Anterior cingulate cortex (tissue), 58 donors: ENCODE results near the gene STK25.

ENCODE experiments used
- DNase-seq, 58 donors: peaks; one replicate each; lab custom pipeline; 2025; lab: John Stamatoyannopoulos, UW

Gene STK25

GRCh38 chr2:241508240-241509154 is at the start of gene STK25:
STK25 (minus strand) TSS chr2:241508584; CDS start chr2:241508035, 549 bp downstream.
- peak; percentile 87 to 99 (median 97) for DNase-seq

GRCh38 chr2:241556746-241557145 is 48.4 kb upstream of the STK25 start:
- no peak for DNase-seq

GRCh38 chr2:241555711-241556110 is 47.3 kb upstream of the STK25 start:
- DNase-seq, result no peak

GRCh38 chr2:241554610-241555322 is 46.4 kb upstream of the STK25 start:
- no peak for DNase-seq

DNA sequence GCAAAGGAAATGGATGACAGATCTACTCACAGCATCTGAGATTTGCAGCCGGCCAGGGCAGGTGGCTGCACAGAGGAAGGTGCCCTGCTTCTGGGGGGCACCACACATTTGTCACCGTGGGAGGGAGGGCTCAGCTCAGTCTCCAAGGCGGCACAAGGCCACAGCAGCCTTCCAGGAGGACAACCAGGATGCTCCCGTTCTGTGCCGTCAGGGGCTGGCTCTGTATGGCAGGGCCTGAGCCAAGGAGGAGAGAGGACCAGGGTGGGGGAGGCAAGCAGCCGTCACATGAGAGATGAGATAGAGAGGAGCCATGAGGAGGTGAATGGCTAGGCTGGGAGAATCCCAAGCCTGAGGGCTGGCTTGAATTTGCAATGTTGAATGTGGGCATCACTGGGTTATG is 45.6 kb upstream of the STK25 start:
- DNase-seq, result no peak

GRCh38 chr2:241553512-241553830 is 45.1 kb upstream of the STK25 start:
- DNase-seq, result no peak

DNA sequence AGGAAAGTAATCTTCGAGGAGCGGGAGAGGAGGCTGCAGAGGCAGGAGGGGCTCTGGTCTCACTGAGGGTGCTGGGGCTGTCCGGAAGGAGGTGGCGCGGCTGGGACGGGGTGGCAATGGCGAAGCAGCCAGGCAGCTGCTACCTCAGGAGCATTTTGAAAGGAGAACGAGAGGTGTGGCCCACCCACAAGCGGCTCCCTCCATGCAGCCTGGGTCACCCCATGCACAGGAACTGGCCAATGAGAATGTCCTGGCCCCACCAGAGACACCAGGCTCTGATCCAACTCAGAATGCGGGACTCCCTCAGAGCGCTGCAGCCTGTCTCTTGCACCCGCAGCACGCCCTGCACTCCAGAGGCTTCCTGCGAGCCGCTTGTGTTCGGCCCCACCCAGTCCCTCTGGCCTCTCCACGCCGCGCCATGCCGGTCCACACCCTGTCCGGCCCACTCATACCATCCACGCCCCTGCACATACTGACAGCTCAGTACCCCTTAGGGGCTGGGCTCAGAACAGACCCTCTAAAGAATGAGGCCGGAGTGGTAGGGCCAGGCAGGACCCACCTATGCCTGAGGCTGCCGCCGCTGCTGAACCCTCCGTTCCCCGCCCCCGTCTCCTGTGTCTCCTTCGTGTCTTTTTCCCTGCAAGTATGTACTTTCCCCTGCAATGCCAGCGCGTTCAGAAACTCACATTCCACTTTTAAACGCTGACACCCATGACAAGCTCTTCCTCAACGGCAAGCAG is 43.8 kb upstream of the STK25 start:
- DNase-seq, result no peak

DNA sequence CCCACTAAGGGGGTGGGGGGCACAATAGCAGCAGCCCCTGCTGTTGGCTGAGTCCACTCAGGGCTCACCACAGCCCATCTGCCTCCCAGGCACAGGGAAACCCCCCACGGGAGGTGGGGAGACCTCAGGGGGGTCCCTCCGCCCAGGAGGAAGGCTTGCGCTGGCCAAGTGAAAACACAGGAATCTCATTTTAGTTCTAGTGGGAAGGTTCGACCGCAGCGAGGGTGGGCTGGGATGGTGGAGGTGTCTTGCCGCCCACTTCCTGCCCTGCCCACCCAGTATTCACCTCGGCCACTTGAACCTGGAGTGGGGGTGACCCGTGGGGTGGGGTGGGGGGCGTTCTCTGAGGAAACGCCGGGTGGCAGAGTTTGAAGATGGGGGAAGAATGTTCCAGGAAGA is 43.2 kb upstream of the STK25 start:
- DNase-seq, result no peak

- no peak for DNase-seq
Observed at GRCh38 chr2:241550616-241551580, 42.5 kb upstream of the STK25 start.

GRCh38 chr2:241548451-241548835 is 40.1 kb upstream of the STK25 start:
- no peak for DNase-seq

DNA sequence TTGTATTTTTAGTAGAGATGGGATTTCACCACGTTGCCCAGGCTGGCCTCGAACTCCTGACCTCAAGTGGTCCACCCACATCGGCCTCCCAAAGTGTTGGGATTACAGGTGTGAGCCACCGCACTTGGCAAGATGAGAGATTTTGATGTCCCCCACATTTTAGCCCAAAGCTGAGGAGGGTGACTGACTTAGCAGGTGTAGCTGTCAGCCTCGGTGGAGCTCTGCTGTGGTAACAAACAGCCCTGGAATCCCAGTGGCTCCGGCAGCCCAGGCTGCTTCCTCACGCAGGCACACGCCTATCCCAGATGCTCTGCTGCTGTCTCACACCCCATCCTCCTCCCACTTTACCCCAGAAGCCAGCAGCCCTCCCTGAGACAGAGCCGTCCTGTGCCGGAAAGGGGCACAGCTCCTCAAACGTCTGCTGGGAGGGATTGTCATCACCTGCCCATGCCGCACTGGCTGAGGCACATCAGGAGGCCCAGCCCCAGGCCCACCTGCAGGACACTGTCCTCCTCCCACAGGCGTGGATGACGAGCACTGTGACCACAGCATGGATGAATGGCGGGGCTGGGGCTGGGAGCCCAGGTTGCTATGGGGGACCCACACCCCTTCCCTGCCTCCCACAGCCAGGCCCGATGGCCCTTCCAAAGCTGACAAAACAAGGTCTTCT is 39.5 kb upstream of the STK25 start:
- no peak for DNase-seq

GRCh38 chr2:241546771-241547498 is 38.6 kb upstream of the STK25 start:
- peak in 1 of 58 donors; percentile 17 for DNase-seq

DNA sequence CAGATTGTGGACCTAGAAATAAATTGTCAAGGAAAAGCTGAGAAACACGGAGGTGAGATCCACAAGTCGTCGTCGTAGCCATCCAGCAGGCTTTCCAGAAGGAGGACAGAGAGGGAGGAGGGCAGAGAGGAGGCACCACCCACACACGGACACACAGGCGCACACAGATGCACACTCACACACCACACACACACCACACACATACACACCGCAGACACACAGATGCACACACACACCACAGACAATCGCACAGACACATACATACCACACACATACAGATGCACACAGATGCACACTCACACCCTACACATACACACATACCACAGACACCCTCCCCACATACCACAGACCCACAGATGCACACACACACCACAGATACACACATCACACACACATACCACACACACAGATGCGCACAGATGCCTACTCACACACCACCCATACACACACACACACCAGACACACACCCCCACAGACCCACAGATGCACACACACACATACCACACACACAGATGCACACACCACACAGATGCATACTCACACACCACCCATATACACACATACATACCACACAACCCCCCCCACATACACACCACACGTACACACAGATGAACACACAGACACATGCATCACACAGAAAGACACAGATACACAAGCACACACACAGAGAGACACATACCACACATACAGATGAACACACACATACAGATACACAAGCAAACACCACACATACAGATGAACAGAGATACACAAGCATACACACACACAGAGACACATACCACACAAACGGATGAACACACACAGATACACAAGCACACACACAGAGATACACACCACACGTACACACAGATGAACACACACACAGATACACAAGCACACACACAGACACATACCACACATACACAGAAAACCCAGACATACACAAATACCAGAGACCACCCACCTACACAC is 37.4 kb upstream of the STK25 start:
- no peak for DNase-seq

GRCh38 chr2:241545106-241545505 is 36.7 kb upstream of the STK25 start:
- DNase-seq, result peak in 2 of 58 donors; percentile 14 to 15

DNA sequence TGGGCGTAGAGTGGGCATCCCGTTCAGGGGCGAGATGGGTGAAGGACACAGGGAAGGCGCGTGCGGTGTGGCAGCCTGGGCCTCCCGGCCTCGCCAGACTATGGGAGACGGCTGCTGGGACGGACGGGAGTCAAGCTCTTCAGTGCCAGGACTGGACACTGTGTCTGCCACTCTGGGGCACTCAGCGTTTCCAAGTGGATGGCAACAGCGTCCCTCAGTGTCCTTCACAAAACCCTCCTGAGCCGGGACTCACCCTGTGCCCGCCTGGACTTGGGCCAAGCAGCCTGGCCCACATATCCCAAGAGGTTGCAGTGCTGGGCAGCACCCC is 33.9 kb upstream of the STK25 start:
- peak in 6 of 58 donors; percentile 16 to 36 (median 26) for DNase-seq

- DNase-seq, result no peak
Observed at GRCh38 chr2:241541564-241542277, 33.3 kb upstream of the STK25 start.
